ENCODE measurements around the gene NKAPD1. TPM values are rescaled to one million over a fixed set of nuclear protein-coding genes. Genes with fewer than 3 reads are reported as not detected.
A peak's percentile ranks its signal among the peaks of the same experiment; 100 is the strongest.
"Not testable (repeated sequence)": the region's sequence is repeated elsewhere in the genome, so short reads cannot be mapped to it uniquely, and the experiment has no call there.

NKAPD1 gene
- total RNA-seq, 2 donors from 2014 or later = 12.5 to 12.8 TPM

DNA sequence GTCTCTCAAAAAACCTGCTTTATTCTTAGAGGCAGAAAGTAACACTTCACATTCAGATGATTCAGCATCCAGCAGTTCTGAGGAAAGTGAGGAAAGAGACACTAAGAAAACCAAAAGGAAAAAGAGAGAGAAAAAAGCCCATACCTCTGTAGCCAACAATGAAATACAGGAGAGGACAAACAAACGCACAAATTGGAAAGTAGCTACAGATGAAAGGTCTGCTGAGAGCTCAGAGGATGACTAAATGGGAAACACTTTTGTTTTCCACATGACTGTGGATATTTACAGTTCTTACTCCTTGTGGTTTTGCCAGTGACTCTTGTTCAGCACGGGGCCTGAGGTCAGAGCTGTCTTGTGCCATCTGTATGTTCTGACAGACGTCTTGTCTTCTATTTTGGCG, 8.6 kb downstream of the NKAPD1 start:
- TF ChIP-seq, protein P1, sequence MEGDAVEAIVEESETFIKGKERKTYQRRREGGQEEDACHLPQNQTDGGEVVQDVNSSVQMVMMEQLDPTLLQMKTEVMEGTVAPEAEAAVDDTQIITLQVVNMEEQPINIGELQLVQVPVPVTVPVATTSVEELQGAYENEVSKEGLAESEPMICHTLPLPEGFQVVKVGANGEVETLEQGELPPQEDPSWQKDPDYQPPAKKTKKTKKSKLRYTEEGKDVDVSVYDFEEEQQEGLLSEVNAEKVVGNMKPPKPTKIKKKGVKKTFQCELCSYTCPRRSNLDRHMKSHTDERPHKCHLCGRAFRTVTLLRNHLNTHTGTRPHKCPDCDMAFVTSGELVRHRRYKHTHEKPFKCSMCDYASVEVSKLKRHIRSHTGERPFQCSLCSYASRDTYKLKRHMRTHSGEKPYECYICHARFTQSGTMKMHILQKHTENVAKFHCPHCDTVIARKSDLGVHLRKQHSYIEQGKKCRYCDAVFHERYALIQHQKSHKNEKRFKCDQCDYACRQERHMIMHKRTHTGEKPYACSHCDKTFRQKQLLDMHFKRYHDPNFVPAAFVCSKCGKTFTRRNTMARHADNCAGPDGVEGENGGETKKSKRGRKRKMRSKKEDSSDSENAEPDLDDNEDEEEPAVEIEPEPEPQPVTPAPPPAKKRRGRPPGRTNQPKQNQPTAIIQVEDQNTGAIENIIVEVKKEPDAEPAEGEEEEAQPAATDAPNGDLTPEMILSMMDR (IDR thresholded peaks at IDR 0.05) = no peak
- H3K27me3 ChIP-seq = no peaks in the 10 kb centered on the region
- no peak overlapping the region for H3K9ac ChIP-seq (ENCODE audit: low read depth in 2 of 2, low read length in 2 of 2)
- H3K36me3 ChIP-seq = peaks cover 9% of the 10 kb centered on the region
- no peak overlapping the region for H3K4me3 ChIP-seq
- DNase-seq = no peak
- H3K9me3 ChIP-seq = no peaks in the 10 kb centered on the region
- H3K27ac ChIP-seq = no peak overlapping the region
- intact Hi-C loops (cut with DNase I) = loop anchor here (10.0 kb wide), 1 partner anchor 148 kb away; the partner anchor contains the start of gene DIXDC1
- peaks cover 6% of the 10 kb centered on the region for H3K4me1 ChIP-seq

DNA sequence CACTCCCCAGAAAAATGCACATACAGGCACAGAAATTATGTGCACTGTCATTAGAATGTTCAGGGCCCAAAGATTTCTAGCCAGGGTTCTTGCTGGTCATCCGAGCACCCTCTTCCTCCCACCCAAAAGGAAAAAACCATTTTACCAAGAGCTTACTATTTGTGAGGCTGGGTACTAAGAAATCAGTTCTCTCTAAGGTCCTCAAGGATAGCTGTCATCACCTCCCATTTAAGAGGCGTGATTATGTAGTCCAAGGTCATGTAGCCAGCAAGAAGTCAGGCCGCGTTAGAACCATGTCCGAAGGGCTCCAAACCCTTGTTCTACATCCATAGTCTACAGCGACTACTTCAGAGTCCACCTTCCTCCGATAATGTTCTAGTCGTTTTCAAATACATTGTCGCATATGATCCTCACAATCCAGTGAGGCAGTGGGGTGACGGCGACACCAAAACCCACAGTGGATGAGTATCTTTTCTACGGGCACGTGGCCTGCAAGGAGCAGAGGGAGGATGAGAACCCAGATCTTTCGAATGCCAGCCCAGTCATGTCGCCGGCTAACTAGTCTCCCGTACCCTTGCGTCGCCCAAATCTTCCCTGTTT, 11.8 kb downstream of the NKAPD1 start:
- H3K27ac ChIP-seq = peak overlapping the region; percentile 69
- H3K27me3 ChIP-seq = no peaks in the 10 kb centered on the region
- peak overlapping the region; percentile 72 to 96 for H3K9ac ChIP-seq (ENCODE audit: low read depth in 2 of 2, low read length in 2 of 2)
- H3K36me3 ChIP-seq = peaks cover 9% of the 10 kb centered on the region
- H3K4me1 ChIP-seq = peaks cover 6% of the 10 kb centered on the region
- H3K4me3 ChIP-seq = peak overlapping the region; percentile 67
- peak; percentile 41 for DNase-seq
- intact Hi-C loops (cut with DNase I) = loop anchor here (10.0 kb wide), 1 partner anchor 151 kb away; the partner anchor contains the start of gene DIXDC1
- TF ChIP-seq, protein P1 (IDR thresholded peaks at IDR 0.05) = no peak
- H3K9me3 ChIP-seq = no peaks in the 10 kb centered on the region

DNA sequence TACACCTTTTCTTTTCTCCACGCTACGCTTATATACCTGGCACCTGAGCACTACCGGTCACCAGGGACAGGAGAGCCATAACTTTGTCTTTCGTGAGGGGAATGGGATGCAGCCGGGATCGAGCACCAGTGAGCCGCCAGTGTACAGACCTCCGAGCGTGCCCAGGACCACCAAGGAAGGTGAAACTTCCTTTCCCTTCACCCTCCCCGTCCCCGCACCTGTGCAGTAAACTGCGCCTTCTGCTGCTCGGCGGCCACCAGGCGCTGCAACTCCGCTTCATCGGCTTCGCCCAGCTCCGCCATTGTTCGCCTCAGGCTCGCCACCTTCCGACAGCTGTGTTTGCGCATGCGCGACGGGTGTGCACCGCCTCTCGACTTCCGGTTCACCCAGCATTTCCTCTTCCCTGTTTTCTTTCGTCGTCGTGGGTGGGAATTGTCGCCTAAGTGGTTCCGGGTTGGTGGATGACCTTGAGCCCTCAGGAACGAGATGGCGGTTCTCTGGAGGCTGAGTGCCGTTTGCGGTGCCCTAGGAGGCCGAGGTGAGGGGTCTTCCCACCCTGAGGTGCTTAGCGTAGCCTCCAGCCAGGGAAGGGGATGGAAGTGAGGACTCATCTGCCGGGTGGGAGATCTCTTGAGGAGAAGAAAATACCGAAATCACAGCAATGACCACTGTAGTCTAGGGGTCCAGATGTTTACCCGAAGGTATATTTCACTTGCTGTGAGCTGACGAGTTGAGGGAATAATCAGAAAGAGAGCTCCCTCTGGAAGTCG, 12.5 kb downstream of the NKAPD1 start, which contains the start of the genes SDHD and TIMM8B:
Gene SDHD, plus strand, starts transcription at position 452 of the 770 bp plus-strand sequence. Its CDS starts 35 bp downstream, at position 487.
Gene TIMM8B, minus strand, starts transcription at position 335 of the 770 bp plus-strand sequence. Its CDS starts 33 bp downstream, at position 302.
- intact Hi-C loops (cut with DNase I) = loop anchor here (10.0 kb wide), 1 partner anchor 152 kb away; the partner anchor contains the start of gene DIXDC1
- H3K27me3 ChIP-seq = no peaks in the 10 kb centered on the region
- H3K4me1 ChIP-seq = peaks cover 6% of the 10 kb centered on the region
- no peaks in the 10 kb centered on the region for H3K9me3 ChIP-seq
- H3K27ac ChIP-seq = peak within 1 kb of the TSS; percentile 69
- peak; percentile 97 for DNase-seq
- peak within 1 kb of the TSS; percentile 67 for H3K4me3 ChIP-seq
- peaks cover 16% of the 10 kb centered on the region for H3K36me3 ChIP-seq
- TF ChIP-seq, protein P1 (IDR thresholded peaks at IDR 0.05) = no peak
- peak within 1 kb of the TSS; percentile 72 to 96 for H3K9ac ChIP-seq (ENCODE audit: low read depth in 2 of 2, low read length in 2 of 2)

DNA sequence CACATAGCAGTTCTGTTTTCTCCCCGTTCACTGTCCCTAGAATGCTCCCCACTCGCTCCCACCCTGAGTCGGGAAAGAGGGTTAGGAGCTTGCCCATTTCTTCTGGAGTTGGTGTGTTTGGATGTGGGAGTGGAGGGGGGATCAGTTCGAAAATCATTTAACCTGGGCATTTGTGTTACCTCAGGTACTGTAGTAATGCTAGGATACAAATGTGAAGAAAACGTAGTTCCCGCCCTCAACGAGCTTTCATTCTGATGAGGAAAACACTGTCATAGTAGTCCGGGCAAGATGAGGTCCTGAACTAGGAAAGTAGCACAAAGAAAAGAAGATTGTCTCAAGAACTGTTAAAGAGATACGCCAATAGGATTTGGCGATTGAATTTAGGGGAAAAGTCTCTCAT, 13.1 kb downstream of the NKAPD1 start:
- peak; percentile 20 for DNase-seq

DNA sequence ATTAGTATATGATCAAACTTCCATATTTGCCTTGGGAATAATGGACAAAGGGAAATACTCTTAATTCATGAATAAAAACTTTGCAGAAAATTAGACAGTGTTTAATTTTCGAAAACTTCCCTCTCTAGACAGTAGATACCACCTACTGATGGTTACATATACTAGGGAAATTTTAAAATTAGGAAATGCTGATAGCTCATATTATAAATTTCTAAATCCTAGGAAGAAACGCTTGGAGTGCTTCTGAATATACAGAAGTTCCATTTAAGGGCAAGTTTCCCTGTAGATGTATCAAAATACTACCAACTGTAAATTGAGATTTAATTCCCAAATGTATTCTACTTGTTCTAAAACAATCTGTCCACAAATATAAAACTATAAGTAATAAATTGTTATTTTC, 21.2 kb downstream of the NKAPD1 start:
- H3K9ac ChIP-seq (ENCODE audit: low read depth in 2 of 2, low read length in 2 of 2); H3K4me1 ChIP-seq; intact Hi-C loops (cut with DNase I); H3K4me3 ChIP-seq; DNase-seq; H3K9me3 ChIP-seq; H3K27me3 ChIP-seq; H3K27ac ChIP-seq: not testable (repeated sequence)
- peaks cover 31% of the 10 kb centered on the region for H3K36me3 ChIP-seq

More for the DNA sequence above, 13.1 kb downstream of the NKAPD1 start:
- Histone ChIP-seq H3K4me3 (peak overlapping the region; percentile 67), H3K36me3 (peaks cover 22% of the 10 kb centered on the region), H3K27me3 (no peaks in the 10 kb centered on the region), H3K27ac (peak overlapping the region; percentile 51), H3K9ac (ENCODE audit: low read depth in 2 of 2, low read length in 2 of 2) (peak overlapping the region; percentile 36 to 96), H3K4me1 (peaks cover 6% of the 10 kb centered on the region), H3K9me3 (no peaks in the 10 kb centered on the region)
- TF ChIP-seq, protein P1 (IDR thresholded peaks at IDR 0.05) = no peak
- intact Hi-C loops (cut with DNase I) = loop anchor here (10.0 kb wide), 1 partner anchor 152 kb away; the partner anchor contains the start of gene DIXDC1
